ENCODE measurements around the gene RAB43. TPM values are rescaled to one million over a fixed set of nuclear protein-coding genes. Genes with fewer than 3 reads are reported as not detected.

RAB43 gene
- total RNA-seq, 4 donors from 2014 or later, result 4.8 to 13.2 (median 8.6) TPM

DNA sequence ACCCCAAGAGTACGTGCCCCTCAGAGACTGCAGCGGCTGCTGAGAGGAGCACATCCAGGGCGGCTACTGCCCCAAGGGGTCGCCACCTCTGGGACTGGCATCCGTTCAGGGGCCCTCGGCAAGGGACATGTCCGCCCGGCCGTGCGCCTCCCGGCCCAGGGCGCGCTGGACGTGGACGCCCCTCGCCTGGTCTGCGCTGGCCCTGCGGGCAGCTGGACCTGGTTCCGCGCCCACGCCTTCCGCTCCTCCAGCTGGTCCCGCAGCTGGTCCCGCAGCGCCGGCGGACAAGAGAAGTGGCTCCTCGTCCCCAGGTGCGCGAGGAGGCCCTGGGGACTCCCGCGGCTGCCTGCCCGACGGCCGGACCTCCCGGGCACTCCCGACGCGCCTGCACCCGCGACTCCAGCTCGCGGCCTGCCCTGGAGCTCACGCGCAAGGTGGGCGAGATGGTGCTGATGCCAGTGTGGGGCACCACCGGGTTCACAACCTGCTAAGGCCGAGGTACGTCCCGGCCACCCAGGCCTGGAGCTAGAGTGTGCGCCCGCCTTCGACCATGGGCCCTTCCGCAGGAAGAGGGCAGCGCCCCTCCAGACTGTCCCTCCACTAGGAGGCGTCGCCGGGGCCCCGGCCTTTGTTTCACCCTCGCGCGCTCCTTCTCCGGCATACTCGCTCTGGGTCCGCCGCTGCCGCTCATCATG lies 75.4 kb downstream of the RAB43 start:
- H3K27me3 ChIP-seq, result peaks cover 0 to 23% of the 10 kb centered on the region in 2 donors

DNA sequence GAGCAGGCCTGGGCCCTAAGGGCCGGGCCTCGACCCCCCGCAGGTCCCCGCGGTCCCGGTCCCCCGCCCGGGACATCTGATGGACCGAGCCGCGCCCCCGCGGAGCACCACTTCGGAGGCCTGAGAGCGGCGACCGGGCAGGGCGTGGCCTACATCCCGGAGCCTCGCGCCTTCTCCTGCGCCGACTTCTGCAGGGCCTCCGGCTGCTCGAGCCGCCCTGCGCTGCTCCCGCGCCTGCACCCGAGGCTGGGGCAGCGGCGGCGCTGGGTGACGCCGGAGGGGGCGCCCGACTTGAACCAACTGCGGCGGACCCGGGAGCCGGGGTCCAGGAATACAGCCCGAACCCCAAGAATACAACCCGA lies 75.9 kb downstream of the RAB43 start:
- Histone ChIP-seq H3K27ac (no peak overlapping the region), H3K4me1 (peaks cover 0 to 9% (median 7%) of the 10 kb centered on the region in 4 donors), H3K27me3 (peaks cover 0 to 23% of the 10 kb centered on the region in 2 donors), H3K9me3 (peaks cover 0 to 21% (median 2%) of the 10 kb centered on the region in 4 donors), H3K36me3 (no peaks in the 10 kb centered on the region), H3K4me3 (peak overlapping the region in 3 of 4 donors; percentile 27 to 46 (median 28))
- TF ChIP-seq, protein P1, sequence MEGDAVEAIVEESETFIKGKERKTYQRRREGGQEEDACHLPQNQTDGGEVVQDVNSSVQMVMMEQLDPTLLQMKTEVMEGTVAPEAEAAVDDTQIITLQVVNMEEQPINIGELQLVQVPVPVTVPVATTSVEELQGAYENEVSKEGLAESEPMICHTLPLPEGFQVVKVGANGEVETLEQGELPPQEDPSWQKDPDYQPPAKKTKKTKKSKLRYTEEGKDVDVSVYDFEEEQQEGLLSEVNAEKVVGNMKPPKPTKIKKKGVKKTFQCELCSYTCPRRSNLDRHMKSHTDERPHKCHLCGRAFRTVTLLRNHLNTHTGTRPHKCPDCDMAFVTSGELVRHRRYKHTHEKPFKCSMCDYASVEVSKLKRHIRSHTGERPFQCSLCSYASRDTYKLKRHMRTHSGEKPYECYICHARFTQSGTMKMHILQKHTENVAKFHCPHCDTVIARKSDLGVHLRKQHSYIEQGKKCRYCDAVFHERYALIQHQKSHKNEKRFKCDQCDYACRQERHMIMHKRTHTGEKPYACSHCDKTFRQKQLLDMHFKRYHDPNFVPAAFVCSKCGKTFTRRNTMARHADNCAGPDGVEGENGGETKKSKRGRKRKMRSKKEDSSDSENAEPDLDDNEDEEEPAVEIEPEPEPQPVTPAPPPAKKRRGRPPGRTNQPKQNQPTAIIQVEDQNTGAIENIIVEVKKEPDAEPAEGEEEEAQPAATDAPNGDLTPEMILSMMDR (IDR thresholded peaks at IDR 0.05), result no peak
- TF ChIP-seq EP300 (IDR thresholded peaks at IDR 0.05) (no peak), POLR2A (IDR thresholded peaks at IDR 0.05) (no peak)
- no peak for DNase-seq (ENCODE audit: low spot score in 2 of 2)
- WGBS, 2 donors, result 1 to 7% methylated on average over 21 to 42 of the region's 43 CpGs

More for the DNA sequence above, 75.4 kb downstream of the RAB43 start:
- DNase-seq (ENCODE audit: low spot score in 2 of 2), result no peak
- peak overlapping the region in 3 of 4 donors; percentile 27 to 46 (median 28) for H3K4me3 ChIP-seq
- 32 to 52% methylated on average over 11 to 32 of the region's 67 CpGs for WGBS, 2 donors
- H3K4me1 ChIP-seq, result peaks cover 0 to 9% (median 7%) of the 10 kb centered on the region in 4 donors
- TF ChIP-seq, protein P1 (IDR thresholded peaks at IDR 0.05), result no peak
- TF ChIP-seq POLR2A (IDR thresholded peaks at IDR 0.05), result no peak
- TF ChIP-seq EP300 (IDR thresholded peaks at IDR 0.05), result no peak
- H3K36me3 ChIP-seq, result no peaks in the 10 kb centered on the region
- H3K27ac ChIP-seq, result no peak overlapping the region
- peaks cover 0 to 21% (median 2%) of the 10 kb centered on the region in 4 donors for H3K9me3 ChIP-seq

DNA sequence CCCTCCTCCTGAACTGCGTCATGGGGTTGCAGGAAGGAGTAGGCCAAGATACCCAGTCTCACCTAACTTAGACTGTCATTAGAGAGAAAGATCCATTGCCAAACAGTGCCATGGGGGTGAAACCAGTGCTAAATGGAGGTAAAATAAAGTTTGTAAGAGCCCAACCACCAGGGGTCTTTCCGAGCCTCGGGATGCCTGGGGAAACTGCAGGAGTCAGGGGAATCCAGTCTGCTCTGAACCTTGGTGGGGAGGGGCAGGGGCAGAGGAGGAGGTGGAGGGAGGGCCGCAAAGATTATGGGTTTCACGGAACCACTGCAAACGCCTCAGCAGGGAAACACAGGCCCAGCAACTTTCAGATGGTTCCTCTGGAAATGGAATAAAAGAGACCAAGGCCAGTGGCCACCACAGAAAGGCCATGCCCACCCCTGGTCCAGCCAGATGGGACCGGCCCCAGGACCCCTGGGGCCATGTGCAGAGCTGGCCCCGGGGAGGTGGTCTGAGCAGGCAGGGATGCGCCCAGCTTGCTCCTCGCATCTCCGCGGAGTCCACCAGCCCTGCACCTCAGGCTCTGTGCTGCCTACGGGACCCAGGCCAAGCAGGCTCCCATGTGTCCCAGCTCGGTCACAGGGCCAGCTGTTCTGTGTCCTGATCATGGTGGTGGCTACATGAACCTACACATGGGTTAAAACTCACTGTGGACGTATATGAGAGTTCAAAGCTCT lies 80.9 kb downstream of the RAB43 start:
- Histone ChIP-seq H3K4me3 (no peak overlapping the region), H3K27me3 (peaks cover 0 to 32% of the 10 kb centered on the region in 2 donors), H3K9me3 (peaks cover 0 to 12% (median 2%) of the 10 kb centered on the region in 4 donors), H3K36me3 (no peaks in the 10 kb centered on the region), H3K27ac (no peak overlapping the region), H3K4me1 (peaks cover 0 to 4% (median 2%) of the 10 kb centered on the region in 4 donors)
- no peak for TF ChIP-seq EP300 (IDR thresholded peaks at IDR 0.05)
- TF ChIP-seq, protein P1 (IDR thresholded peaks at IDR 0.05), result no peak
- TF ChIP-seq POLR2A (IDR thresholded peaks at IDR 0.05), result no peak
- DNase-seq (ENCODE audit: low spot score in 2 of 2), result no peak
- 78 to 80% methylated on average over 15 of the region's 15 CpGs for WGBS, 2 donors

DNA sequence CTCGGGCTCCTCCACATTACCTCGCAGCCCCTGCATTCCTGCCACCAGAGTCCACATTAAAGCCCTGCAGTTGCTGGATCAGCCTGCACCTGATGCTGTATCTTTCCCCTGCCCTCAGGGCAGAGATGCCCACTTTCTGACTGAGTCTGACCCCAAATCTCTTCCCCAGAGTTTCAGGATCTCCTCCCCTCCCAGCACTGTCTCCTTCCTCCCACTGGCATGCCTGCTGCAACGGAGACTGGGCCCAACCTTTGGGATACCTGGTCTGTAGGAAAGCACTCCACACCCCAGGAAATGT lies 81.6 kb downstream of the RAB43 start:
- H3K4me3 ChIP-seq, result no peak overlapping the region
- no peak for TF ChIP-seq EP300 (IDR thresholded peaks at IDR 0.05)
- no peak for TF ChIP-seq POLR2A (IDR thresholded peaks at IDR 0.05)
- TF ChIP-seq, protein P1 (IDR thresholded peaks at IDR 0.05), result no peak
- no peaks in the 10 kb centered on the region for H3K4me1 ChIP-seq
- no peak overlapping the region for H3K27ac ChIP-seq
- H3K36me3 ChIP-seq, result no peaks in the 10 kb centered on the region
- 73 to 80% methylated on average over 3 of the region's 3 CpGs for WGBS, 2 donors
- peaks cover 0 to 11% (median 2%) of the 10 kb centered on the region in 4 donors for H3K9me3 ChIP-seq
- DNase-seq (ENCODE audit: low spot score in 2 of 2), result no peak
- peaks cover 0 to 24% of the 10 kb centered on the region in 2 donors for H3K27me3 ChIP-seq
